Activated naive CD8-positive, alpha-beta T cell treated with anti-CD3 and anti-CD28 coated beads for 36 hours (primary cell): ENCODE measurements around the gene RUSC1. TPM values are rescaled to one million over a fixed set of nuclear protein-coding genes. Genes with fewer than 3 reads are reported as not detected.
"Not testable (repeated sequence)": the region's sequence is repeated elsewhere in the genome, so short reads cannot be mapped to it uniquely, and the experiment has no call there.

ENCODE experiments used
- DNase-seq: peaks from one replicate; pipeline ENCODE4 v3.0.0; 2021
- H3K27ac Mint-ChIP-seq: one replicate; pipeline ENCODE4 v1.8.0; 2022; ENCODE audit warnings: mild to moderate bottlenecking, moderate library complexity, mixed read lengths
- H3K27me3 Mint-ChIP-seq: one replicate; pipeline ENCODE4 v1.8.0; 2022; ENCODE audit warnings: mild to moderate bottlenecking, mixed read lengths
- H3K36me3 Mint-ChIP-seq: one replicate; pipeline ENCODE4 v1.8.0; 2021; ENCODE audit warnings: mild to moderate bottlenecking, mixed read lengths
- H3K4me1 Mint-ChIP-seq: one replicate; pipeline ENCODE4 v1.8.0; 2021; ENCODE audit warnings: mixed read lengths
- H3K4me3 Mint-ChIP-seq: one replicate; pipeline ENCODE4 v1.8.0; 2022; ENCODE audit warnings: mild to moderate bottlenecking, moderate library complexity, mixed read lengths
- H3K9me3 Mint-ChIP-seq: one replicate; pipeline ENCODE4 v1.8.0; 2022; ENCODE audit warnings: mixed read lengths
- total RNA-seq, 2 experiments: library from RNA; stranded (reverse); gene quantifications; one replicate each; pipeline ENCODE4 v1.2.3, GENCODE V29; 2021

The RUSC1 gene
- total RNA-seq, 2 experiments from 2014 or later, result 23.7 to 24.2 TPM

DNA sequence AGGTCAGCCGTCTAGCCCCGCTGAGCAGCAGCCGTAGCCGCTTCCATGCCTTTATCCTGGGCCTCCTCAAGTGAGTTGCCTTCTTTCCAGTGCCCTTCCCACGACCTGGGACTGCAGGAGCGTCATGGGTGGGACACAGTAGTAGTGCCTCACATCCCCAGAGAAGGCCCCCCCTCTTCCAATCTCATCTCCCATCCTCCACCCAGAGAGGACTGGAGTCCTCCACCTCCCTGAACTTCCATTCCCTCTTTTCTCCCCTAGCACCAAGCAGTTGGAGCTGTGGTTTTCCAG is 4.9 kb downstream of the RUSC1 start:
- Mint-ChIP-seq H3K4me1 (peaks cover 20% of the 10 kb centered on the region), H3K27ac (no peak overlapping the region), H3K4me3 (peak overlapping the region; percentile 57), H3K36me3 (peaks cover 9% of the 10 kb centered on the region), H3K27me3 (no peaks in the 10 kb centered on the region), H3K9me3 (no peaks in the 10 kb centered on the region)
- DNase-seq, result no peak

DNA sequence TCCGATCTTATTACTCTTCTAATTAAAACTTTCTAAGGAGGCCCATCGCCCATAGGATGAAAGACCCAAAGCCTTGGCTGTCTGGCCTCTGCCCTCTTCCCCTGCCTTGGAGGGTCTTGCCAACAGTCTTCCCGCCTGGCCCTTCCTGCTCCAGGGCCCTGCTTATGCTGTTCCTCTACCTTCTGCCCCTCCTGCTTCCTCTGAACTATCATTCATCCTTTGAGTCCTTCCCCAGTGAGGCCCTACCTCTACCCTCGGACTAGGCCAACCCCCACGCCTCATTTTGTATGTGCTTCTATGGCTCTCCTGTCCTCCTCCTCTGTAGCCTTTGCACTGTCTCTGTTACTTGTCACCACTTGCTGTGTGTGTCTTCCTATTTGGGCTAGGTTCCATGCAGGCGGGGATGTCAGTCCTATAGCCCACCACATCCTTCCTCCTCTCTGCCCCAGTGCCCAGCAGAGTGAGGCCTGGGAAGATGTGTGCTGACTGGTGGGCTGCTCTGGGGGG is 5.4 kb downstream of the RUSC1 start:
- no peaks in the 10 kb centered on the region for H3K9me3 Mint-ChIP-seq
- H3K36me3 Mint-ChIP-seq, result peaks cover 13% of the 10 kb centered on the region
- DNase-seq, result no peak
- H3K4me3 Mint-ChIP-seq, result peak overlapping the region; percentile 55
- H3K27ac Mint-ChIP-seq, result no peak overlapping the region
- peaks cover 17% of the 10 kb centered on the region for H3K4me1 Mint-ChIP-seq
- no peaks in the 10 kb centered on the region for H3K27me3 Mint-ChIP-seq

GRCh38 chr1:155326631-155327037 is 5.9 kb downstream of the RUSC1 start:
- no peak overlapping the region for H3K4me3 Mint-ChIP-seq
- H3K36me3 Mint-ChIP-seq, result peaks cover 17% of the 10 kb centered on the region
- DNase-seq, result no peak
- no peaks in the 10 kb centered on the region for H3K9me3 Mint-ChIP-seq
- H3K4me1 Mint-ChIP-seq, result peaks cover 13% of the 10 kb centered on the region
- no peaks in the 10 kb centered on the region for H3K27me3 Mint-ChIP-seq
- H3K27ac Mint-ChIP-seq, result no peak overlapping the region

- no peaks in the 10 kb centered on the region for H3K9me3 Mint-ChIP-seq
- H3K27me3 Mint-ChIP-seq, result no peaks in the 10 kb centered on the region
- H3K27ac Mint-ChIP-seq, result peak overlapping the region; percentile 29
- no peak for DNase-seq
- H3K4me3 Mint-ChIP-seq, result no peak overlapping the region
- peaks cover 17% of the 10 kb centered on the region for H3K36me3 Mint-ChIP-seq
- H3K4me1 Mint-ChIP-seq, result peaks cover 9% of the 10 kb centered on the region
These were observed 7.3 kb downstream of the RUSC1 start for GRCh38 chr1:155327981-155328380.

- H3K36me3 Mint-ChIP-seq, result peaks cover 21% of the 10 kb centered on the region
- H3K4me3 Mint-ChIP-seq, H3K27me3 Mint-ChIP-seq, H3K4me1 Mint-ChIP-seq, DNase-seq, H3K9me3 Mint-ChIP-seq: not testable (repeated sequence)
- H3K27ac Mint-ChIP-seq, result peak overlapping the region; percentile 56
These were observed 8.2 kb downstream of the RUSC1 start for GRCh38 chr1:155328856-155329255.

- H3K27ac Mint-ChIP-seq, result peak overlapping the region; percentile 13
- H3K4me3 Mint-ChIP-seq, result no peak overlapping the region
- no peaks in the 10 kb centered on the region for H3K9me3 Mint-ChIP-seq
- peaks cover 8% of the 10 kb centered on the region for H3K4me1 Mint-ChIP-seq
- H3K36me3 Mint-ChIP-seq, result peaks cover 21% of the 10 kb centered on the region
- DNase-seq, result no peak
- H3K27me3 Mint-ChIP-seq, result no peaks in the 10 kb centered on the region
These were observed 9.4 kb downstream of the RUSC1 start for GRCh38 chr1:155329980-155330598.

GRCh38 chr1:155334962-155335361 is 14.3 kb downstream of the RUSC1 start:
- H3K4me1 Mint-ChIP-seq, result peaks cover 7% of the 10 kb centered on the region
- no peaks in the 10 kb centered on the region for H3K9me3 Mint-ChIP-seq
- H3K27me3 Mint-ChIP-seq, result no peaks in the 10 kb centered on the region
- H3K27ac Mint-ChIP-seq, result no peak overlapping the region
- peaks cover 20% of the 10 kb centered on the region for H3K36me3 Mint-ChIP-seq
- DNase-seq, result no peak
- no peak overlapping the region for H3K4me3 Mint-ChIP-seq

- Mint-ChIP-seq H3K9me3 (no peaks in the 10 kb centered on the region), H3K4me3 (no peak overlapping the region), H3K36me3 (peaks cover 18% of the 10 kb centered on the region), H3K27me3 (no peaks in the 10 kb centered on the region), H3K27ac (no peak overlapping the region), H3K4me1 (peaks cover 7% of the 10 kb centered on the region)
- no peak for DNase-seq
These were observed 18.9 kb downstream of the RUSC1 start for GRCh38 chr1:155339515-155340097.

- Mint-ChIP-seq H3K9me3 (no peaks in the 10 kb centered on the region), H3K27ac (no peak overlapping the region), H3K4me3 (no peak overlapping the region), H3K4me1 (peaks cover 3% of the 10 kb centered on the region), H3K36me3 (peaks cover 17% of the 10 kb centered on the region), H3K27me3 (no peaks in the 10 kb centered on the region)
- DNase-seq, result no peak
These were observed 22.1 kb downstream of the RUSC1 start for GRCh38 chr1:155342842-155343241.

- Mint-ChIP-seq H3K4me3 (no peak overlapping the region), H3K27ac (peak overlapping the region; percentile 63), H3K4me1 (no peaks in the 10 kb centered on the region)
These were observed 31.9 kb downstream of the RUSC1 start for GRCh38 chr1:155352631-155353030.

GRCh38 chr1:155360051-155360450 is 39.4 kb downstream of the RUSC1 start:
- no peak for DNase-seq
- H3K27me3 Mint-ChIP-seq, result no peaks in the 10 kb centered on the region
- H3K9me3 Mint-ChIP-seq, result no peaks in the 10 kb centered on the region
- no peak overlapping the region for H3K4me3 Mint-ChIP-seq
- H3K27ac Mint-ChIP-seq, result no peak overlapping the region
- no peaks in the 10 kb centered on the region for H3K4me1 Mint-ChIP-seq
- H3K36me3 Mint-ChIP-seq, result peaks cover 3% of the 10 kb centered on the region

More at GRCh38 chr1:155352631-155353030, 31.9 kb downstream of the RUSC1 start:
- H3K27me3 Mint-ChIP-seq, result no peaks in the 10 kb centered on the region
- peaks cover 14% of the 10 kb centered on the region for H3K36me3 Mint-ChIP-seq
- no peak for DNase-seq
- no peaks in the 10 kb centered on the region for H3K9me3 Mint-ChIP-seq

DNA sequence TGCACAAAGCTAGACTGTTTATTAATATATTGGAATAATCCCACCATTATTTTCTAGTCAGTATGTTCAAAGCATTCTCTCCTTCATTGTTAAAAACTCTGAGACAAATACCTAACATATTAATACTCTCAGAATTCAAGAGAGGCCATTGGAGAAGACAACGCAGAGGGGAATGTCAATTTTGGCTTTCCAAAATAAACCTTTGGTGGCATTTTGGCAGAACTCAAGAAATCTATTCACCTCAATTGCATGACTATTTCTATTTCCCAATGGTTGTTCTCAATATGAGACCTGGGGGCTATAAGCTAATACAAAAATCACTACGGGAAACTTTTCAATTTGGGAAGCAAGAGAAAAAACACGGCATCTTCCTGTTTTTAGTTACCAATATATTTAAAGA is 58.5 kb downstream of the RUSC1 start:
- no peak overlapping the region for H3K4me3 Mint-ChIP-seq
- no peak overlapping the region for H3K27ac Mint-ChIP-seq
- peaks cover 8% of the 10 kb centered on the region for H3K4me1 Mint-ChIP-seq
- H3K27me3 Mint-ChIP-seq, result no peaks in the 10 kb centered on the region
- H3K36me3 Mint-ChIP-seq, result peaks cover 26% of the 10 kb centered on the region
- H3K9me3 Mint-ChIP-seq, result no peaks in the 10 kb centered on the region
- DNase-seq, result no peak

DNA sequence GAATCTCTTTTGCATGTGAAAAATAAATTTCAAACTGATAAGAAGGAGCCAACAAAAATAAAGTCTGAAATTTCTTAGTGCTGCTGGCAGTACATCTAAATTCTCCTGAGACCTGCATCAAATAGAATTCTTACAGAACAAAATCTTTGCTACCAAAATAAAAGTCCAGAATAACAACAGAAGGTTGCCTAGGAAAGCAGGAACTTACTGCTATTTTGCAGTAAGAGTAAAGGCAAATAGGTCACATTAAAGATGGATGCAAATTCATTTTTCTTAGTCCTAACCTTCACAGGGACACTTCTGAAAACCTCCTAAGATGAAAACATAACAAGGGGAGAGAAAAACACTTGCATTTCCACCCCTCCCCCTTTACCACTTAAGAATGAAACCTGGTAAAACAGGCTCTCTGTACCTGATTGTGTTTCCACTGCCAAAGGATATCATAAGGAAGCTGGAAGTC is 59.0 kb downstream of the RUSC1 start:
- Mint-ChIP-seq H3K27ac (no peak overlapping the region), H3K4me1 (peaks cover 8% of the 10 kb centered on the region)

More for the DNA sequence above, 59.0 kb downstream of the RUSC1 start:
- Mint-ChIP-seq H3K27me3 (no peaks in the 10 kb centered on the region), H3K9me3 (no peaks in the 10 kb centered on the region), H3K36me3 (peaks cover 23% of the 10 kb centered on the region), H3K4me3 (no peak overlapping the region)
- no peak for DNase-seq
